ENCODE measurements around the gene PRR33.

The PRR33 gene

DNA sequence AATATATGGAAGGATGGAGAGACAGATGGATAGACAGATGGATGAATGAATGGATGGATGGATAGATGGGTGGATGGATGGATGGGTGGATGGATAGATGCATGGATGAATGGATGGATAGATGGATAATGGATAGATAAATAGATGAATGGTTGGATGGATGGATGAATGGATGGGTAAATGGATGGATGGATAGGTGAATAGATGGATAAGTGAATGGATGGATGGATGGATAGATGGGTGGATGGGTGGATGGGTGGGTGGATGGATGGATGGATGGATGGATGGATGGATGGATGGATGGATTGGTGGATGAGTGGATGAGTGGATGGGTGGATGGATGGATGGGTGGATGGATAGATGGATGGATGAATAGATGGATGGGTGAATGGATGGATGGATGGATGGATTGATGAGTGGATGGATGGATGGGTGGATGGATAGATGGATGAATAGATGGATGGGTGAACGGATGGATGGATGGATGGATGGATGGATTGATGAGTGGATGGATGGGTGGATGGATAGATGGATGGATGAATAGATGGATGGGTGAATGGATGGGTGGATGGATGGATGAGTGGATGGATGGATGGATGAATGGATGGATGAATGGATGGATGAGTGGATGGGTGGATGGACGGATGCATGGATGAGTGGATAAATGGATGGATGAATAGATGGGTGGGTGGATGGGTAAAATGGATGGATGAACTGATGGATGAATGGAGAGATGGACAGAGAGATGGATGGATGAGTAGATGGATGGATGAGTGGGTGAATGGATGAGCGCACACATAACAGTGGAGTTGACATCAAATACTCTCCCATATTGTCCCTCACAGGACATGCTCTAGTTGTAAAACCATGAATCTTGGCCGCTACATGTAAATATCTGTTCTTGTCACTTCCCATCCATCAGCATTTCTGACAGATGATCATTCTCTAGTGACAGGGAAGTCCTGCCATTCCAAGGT lies 30.0 kb downstream of the PRR33 start:
- DNase-seq: no peak

GRCh38 chr11:1860108-1860507 lies 31.6 kb downstream of the PRR33 start:
- DNase-seq: no peak

DNA sequence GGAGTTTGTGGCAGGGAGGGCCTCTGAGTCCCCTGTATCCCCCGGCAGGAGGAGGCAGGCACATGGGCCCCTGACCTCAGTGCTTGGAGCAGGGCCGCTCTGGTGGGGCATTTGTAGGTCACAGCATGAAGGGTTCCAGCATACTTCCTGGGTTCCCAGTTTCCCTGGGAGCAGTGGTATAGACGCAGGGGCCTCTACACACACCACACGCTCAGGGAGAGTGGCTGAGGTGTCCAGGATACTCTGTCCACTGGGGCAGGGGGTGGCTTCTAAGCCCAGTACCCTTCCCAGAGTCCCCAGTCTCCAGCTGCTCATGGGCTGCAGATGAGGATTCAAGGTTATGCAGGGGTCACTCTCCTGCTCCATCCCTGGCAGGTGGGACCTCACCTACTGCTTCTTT lies 32.7 kb downstream of the PRR33 start:
- DNase-seq: no peak

DNA sequence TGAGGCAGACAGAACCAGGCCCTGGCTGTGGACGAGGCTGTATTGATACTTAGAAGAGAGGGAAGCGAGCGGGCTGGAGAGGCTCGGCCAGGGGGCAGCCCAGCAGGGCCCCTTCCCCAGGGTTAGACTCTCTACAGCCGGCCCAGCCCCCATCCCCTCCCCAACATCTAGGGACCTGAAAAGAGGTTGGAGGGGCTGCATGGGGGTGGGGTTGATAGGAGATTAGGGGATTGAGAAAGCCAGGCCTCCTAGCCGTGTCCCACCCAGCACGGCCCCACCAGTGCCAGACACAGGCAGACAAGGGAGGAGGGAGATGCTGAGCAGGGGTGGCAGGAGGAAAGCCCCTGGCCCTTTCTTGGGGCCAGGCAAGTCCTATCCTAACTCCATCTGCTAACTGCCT lies 33.1 kb downstream of the PRR33 start:
- no peak for DNase-seq

- no peak for DNase-seq
Observed at GRCh38 chr11:1858154-1858553, 33.5 kb downstream of the PRR33 start.

DNA sequence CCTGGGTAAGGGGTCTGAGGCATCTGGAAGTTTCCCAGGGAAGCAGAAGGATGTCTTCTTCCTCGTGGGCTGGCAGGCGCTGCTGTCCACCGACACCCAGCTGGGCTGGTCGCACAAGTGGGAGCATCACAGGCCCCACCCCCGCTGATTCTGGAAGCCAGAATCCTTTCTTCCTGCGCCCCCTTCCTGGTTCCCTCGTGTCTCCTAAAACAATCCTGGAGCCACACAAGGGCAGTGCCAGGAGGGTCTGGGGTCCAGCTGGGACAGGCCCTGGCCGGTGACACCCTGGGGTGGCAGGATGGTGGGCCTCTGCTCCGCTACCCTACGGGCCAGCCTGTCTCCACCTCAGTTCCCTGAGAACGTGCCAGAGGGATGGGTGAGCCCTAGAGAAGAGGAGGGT lies 34.6 kb downstream of the PRR33 start:
- no peak for DNase-seq

GRCh38 chr11:1856306-1857005 lies 35.2 kb downstream of the PRR33 start:
- no peak for DNase-seq

GRCh38 chr11:1855886-1856265 lies 35.8 kb downstream of the PRR33 start:
- DNase-seq: no peak

GRCh38 chr11:1854949-1855885 lies 36.5 kb downstream of the PRR33 start:
- DNase-seq: peak; percentile 48 to 62

DNA sequence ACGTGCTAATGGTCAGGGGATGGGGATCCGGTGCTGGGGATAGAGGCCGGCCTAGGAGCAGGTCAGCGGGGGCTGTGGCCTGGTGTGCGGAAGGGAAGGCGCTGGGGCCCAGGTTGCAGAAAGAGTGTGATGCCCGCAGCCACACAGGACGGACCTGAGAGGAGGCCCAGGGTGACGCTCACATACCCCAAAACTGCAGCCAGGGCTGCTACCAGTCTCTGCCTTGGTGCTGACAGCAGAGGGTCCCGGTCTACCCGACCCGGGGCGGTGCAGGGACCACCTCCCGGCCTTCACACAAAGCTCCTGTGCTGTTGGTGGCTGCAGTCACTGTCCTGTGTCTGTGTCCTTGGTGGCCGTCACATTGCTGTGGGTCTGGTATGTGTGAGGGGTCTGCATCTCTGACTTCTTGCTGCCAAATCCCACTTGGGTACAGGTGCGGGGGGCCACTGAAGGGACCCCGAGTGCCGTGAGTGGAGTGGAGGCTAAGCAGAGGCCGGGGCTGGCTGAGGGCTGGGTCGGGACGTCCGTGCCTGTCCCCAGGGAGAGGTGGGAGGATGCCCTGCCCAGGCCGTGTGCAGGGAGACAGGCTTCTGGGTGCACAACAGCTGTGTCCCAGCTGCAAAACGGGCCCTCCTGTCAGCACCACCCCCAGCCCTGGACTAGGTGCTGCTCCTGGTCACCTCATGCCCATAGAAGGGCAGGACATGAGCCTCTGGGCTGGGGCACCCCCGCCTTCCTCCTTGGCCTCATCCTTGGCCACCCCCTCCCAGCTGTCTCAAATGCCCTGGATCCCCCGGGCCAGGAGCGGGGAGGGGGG lies 37.4 kb downstream of the PRR33 start:
- peak in 1 of 2 donors; percentile 29 for DNase-seq

DNA sequence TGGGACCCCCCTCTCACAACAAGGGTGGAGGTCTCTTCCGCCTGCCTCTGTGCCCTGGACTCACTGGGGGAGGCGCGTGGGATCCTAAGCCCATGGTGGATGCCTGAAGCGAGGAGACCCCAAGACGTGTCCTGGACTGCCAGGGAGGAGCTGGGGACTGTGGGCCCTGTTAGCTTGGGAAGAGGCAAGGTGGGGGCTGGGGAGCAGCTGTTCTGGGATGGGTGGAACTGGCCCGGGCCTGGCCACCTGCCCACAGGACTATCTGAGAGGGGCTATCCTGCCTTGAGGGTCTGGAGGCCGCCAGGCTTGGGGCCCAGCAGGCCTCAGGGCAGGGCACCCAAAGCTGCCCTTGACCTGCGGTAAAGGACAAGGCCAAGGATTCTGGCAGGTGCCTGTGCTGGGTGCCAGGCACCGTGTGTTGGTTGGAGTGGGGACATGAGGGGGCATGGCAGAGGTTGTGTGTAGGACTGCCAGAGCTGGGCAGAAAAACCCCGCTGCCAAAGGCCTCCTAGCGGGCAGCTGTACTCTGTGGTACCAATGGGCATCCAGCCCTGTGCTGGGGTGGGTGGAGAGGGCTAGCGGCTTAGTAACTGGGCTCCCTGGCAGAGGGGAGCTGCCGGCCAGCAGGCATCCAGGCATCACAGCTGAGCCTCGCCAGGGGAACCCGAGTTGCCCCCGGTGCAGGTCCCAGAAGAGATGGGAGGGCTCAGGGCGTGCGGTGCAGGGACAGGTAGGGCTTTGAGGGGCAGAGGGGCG lies 38.1 kb downstream of the PRR33 start:
- peak in 1 of 2 donors; percentile 36 for DNase-seq

GRCh38 chr11:1852877-1853276 lies 38.8 kb downstream of the PRR33 start, which contains the start of gene LSP1:
LSP1 (plus strand) TSS chr11:1853084; CDS start chr11:1853145, 61 bp downstream.
- DNase-seq: peak; percentile 82 to 83

DNA sequence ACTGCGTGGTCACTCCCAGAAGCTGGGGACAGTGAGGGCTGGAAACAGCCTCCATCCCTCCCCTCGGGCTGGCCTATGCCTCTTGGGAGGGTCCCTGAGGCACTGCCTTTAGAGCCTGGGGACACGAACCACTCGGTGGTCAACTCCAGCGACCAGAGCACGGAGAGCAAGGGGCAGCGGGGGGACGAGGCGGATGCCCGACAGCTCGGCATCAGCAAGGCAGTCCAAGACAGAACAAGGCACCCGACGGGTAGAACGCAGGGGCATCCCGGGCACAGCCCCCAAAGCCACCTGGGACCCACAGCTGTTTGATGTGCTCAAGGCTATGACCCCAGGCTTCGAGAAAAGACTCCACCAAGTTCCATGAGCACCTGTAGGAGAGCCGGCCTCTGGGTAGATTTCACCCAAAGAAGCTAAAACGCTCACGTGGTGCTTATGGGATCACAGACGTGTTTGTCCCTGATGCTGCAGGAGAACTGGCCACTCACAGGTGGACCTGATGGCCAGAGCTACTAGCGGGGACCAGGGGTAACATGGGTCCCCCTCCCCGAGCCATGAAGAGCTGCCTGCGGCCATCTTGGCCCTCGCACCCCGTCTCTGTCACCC lies 39.3 kb downstream of the PRR33 start:
- DNase-seq: no peak

DNA sequence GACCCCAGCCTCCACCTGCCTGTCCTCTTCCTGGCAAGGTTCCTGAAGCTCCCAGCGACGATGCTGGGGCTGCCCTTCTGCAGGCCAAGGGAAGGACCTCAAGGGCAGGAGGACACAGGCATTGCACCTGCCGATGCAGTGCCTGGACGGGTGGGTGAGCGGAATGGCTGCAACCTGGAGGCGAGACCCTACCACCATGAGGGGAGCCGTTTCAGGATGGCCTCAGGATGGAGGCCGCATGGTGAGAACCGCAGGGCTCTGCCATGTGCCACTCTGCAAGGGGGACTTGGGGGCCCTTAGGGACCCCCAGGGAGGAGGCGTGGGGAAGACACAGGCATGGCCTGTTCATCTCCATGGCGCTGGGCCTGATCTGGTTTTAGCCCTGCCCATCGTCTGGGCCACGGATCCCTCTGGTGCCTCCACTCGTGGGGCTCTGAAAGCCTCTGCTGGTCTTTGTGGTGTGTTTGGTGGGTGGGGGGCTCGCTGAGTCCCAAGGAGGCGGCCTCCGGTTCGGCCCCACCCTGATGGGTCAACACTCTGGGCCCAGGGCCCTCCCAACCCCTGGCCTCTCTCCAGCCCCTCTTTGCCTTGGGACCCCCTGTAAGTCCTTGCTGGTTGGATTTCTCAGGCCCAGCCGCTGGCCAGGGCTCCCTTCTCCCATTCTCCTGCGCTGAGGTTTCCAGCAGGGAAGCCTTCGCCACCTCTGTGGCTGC lies 40.1 kb downstream of the PRR33 start:
- DNase-seq: no peak

GRCh38 chr11:1848640-1849430 lies 42.9 kb downstream of the PRR33 start:
- DNase-seq: no peak

DNA sequence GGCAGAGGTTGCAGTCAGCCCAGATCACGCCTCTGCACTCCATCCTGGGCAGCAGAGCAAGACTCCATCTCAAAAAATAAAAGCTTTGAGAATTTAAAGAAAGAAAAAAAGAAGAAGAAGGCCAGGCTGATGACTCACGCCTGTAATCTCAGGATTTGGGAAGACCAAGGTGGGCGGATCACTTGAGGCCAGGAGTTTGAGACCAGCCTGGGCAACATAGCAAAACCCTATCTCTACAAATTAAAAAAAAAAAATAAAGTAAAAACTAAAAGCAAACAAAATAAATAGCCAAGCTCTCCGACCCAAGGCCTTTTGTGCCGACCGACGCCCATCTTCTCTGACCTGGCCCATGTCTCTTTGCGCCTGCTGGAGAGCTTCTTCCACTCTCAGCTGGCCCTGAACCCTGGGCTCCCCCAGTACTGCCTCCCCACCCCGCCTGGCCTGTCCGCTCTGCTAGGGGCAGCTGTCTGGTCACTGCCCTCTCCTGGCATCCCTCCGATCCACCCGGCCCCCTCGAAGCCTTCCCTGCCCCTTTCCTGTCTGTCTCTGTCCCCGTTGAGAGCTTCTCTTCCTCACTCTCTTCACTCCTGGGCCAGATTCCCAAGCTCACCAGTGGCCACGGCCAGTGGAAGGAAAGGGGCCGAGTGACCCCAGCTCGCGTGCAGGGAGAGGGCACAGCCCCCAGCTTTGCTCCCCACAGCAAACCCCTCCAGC lies 43.6 kb downstream of the PRR33 start:
- no peak for DNase-seq

DNA sequence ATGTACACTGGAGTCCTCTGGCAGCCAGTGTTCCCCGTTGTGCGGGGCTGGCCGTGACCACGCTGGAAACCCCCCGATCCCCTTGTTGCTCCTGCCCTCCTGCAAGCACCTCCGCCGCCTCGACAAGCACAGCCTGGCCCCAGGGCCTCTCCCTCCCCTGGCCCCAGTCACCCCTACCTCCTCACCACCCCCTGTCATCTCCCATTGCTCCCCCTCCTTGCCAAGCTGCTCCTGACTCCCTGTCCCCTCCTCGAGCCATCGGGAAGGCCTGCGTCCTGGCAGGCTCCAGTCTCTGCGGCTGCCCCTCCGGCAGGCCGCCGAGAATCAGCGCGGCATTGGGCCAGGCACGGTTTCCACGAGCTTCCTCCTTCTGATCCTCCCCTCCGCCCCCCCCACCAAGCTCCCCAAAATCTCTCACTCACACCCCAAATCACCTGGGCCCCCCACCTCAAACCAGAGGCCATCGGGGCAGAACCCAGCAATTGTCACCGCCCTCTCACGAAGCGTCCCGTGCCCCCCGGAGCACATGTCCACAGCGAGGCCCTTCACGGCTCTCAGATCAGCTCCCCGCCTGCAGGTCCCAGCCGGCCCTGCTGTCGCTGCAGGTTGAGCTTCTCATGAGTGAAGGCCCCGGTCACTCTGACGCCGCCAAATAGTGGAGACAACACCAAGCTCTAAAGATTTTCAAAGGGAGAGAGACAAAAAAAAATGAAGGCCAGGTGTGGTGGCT lies 44.5 kb downstream of the PRR33 start:
- DNase-seq: no peak

GRCh38 chr11:1846453-1846932 lies 45.2 kb downstream of the PRR33 start:
- no peak for DNase-seq

All from stimulated activated CD4-positive, alpha-beta T cell treated with anti-CD3 and anti-CD28 coated beads, Interleukin-2, amount 100 ng/mL, for 24 hours (primary cell).